ENCODE data around the gene SLC46A1.

Gene SLC46A1

DNA sequence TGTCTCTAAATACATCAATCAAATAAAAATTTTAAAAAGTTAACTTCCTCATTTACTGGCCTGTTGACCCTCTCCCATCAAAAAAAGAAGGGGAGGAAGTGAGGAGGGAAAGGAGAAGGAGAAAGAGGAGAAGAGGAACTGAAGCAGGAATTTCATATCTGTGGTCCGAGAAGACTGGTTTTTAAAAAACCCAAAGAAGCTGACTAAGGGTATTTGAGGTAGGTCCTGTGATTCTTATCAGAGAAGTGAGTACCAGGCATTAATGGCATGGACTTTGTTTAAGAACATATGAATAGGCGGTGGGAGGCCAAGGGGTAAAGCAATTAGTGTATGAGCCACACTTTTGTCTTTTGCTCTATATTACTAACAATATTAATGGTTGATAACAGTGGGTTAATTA lies 2.0 kb downstream of the SLC46A1 start:
- no peak for DNase-seq (ENCODE audit: low read depth, low spot score)

- no peak for DNase-seq (ENCODE audit: low read depth, low spot score)
Measured at GRCh38 chr17:28402844-28403243, 3.2 kb downstream of the SLC46A1 start.

- no peak for DNase-seq (ENCODE audit: low read depth, low spot score)
Measured at GRCh38 chr17:28402224-28402630, 3.8 kb downstream of the SLC46A1 start.

GRCh38 chr17:28399808-28400207 lies 6.2 kb downstream of the SLC46A1 start:
- DNase-seq (ENCODE audit: low read depth, low spot score): no peak

DNA sequence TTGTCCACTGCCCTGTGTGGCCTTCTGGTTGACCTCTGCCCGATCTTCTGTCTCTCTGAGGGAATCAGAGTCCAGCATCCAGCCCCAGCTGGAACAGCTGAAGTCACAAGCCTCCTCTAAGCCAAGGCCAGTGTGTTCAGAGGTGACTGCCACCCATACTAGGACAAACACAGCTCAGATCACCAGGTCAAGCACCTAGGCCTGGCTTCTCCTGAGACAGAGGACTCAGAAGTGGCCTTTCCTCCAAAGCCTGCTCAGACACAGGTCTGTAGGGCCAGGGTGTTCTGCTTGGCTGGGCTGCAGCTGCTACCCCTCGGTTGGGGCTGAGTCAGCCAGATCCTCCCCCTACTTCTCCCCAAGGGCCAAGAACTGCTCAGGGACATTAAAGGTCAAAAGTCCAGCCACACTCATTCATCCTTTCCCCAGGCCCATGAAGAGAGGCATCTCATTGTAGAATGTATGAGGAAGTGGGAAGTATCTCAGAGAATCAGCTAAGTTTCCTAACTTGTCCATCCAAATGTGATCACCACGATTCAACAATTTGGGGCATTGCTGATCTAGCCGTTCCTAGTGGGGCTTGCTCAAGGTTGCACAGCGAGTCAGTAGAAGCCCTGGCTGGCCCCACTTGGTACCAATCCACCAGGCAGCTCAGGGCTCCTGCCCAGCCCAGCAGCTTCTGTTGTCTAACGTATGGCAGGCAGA lies 7.6 kb downstream of the SLC46A1 start:
- no peak for DNase-seq (ENCODE audit: low read depth, low spot score)

DNA sequence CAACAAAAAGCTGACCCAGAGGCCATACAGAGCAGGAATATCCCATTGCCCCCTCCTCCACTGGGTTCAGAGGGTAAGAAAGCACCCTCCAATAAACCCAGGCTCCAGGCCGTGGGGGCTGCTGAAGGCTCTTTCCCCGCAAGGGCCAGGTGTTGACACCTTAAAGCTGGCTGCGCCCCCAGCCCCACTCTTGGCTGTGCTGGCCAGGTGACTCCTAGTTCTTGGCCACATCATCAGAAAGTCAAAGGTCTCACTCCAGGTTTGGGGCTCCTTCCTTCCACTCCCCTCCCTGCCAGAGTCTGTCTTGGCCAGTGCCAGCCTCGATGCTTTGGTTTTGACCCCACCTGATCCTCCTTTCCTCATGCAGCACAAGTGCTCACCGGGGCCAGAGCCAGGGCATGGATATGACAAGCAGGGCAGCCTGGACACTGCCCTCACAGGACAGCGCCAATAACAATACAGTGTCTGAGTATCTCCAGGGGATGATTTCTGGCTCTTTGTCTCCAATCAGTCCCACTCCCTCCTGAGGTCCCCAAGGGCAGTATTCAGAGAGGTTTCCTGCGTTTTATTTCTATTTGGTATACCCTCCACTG lies 8.2 kb downstream of the SLC46A1 start:
- DNase-seq (ENCODE audit: low read depth, low spot score): no peak

DNA sequence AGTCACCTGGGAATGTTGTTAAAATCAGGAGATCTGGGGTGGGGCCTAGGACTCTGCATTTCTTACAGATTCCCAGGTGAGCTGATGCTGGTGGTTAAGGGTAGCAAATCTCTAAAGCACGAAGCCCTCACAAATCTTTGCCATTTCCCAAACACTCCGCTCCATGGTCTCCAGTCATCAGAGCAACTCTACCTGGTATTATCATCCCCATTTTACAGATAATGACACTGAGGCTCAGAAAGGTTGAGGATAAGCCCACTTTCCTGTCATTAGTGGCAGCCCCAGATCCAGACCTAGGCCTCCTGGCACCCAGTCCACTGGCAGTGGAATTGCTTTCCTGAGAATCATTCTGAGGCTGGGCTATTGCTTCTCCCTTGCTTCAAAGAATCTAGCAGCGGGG lies 8.7 kb downstream of the SLC46A1 start:
- DNase-seq (ENCODE audit: low read depth, low spot score): no peak

DNA sequence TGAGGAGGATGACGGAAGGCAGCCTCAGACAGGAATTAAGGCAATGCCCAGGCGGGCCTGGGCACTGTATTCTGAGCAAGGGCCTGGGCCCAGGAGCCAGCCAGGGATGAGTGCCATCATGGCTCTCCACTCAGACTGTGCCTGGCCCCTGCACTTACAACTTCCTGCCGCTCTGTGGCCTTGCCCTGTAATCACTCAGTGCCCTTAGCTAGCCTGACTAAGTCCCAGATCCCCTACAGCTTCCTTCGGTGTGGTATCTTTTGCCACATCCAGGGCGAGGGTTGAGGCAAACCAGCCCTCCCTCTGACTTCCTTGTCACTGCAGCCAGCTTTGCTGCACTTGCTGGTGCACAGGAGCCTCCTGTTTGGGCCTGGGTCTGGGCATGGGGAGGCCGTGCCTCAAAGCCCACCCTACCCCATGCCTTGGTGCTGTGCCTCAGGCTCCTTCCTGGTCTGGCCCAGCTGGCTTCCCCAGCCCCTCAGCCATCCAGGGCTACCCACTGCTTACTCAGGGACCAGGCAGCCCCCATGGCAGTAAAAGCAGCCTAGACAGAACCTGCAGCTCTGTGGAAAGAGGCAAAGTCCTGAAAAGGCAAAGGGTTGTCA lies 9.3 kb downstream of the SLC46A1 start:
- no peak for DNase-seq (ENCODE audit: low read depth, low spot score)

GRCh38 chr17:28395968-28396367 lies 10.0 kb downstream of the SLC46A1 start:
- no peak for DNase-seq (ENCODE audit: low read depth, low spot score)

DNA sequence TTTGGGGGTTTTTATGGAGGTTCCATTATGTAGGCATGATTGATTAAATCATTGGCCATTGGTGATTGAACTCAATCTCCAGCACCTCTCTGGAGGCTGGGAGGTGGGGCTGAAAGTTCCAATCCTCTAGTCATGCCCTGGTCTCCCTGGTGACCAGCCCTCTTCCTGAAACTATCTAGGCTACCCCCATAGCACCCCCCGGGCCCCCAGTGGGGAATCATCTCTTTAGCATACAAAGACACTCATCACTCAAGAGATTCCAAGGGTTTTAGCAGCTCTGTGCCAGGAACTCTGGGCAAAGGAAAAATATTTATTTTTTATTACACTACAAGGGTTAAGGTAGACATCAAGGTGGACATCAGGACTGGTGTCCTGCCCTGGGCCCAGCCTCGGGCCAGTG lies 10.6 kb downstream of the SLC46A1 start:
- no peak for DNase-seq (ENCODE audit: low read depth, low spot score)

DNA sequence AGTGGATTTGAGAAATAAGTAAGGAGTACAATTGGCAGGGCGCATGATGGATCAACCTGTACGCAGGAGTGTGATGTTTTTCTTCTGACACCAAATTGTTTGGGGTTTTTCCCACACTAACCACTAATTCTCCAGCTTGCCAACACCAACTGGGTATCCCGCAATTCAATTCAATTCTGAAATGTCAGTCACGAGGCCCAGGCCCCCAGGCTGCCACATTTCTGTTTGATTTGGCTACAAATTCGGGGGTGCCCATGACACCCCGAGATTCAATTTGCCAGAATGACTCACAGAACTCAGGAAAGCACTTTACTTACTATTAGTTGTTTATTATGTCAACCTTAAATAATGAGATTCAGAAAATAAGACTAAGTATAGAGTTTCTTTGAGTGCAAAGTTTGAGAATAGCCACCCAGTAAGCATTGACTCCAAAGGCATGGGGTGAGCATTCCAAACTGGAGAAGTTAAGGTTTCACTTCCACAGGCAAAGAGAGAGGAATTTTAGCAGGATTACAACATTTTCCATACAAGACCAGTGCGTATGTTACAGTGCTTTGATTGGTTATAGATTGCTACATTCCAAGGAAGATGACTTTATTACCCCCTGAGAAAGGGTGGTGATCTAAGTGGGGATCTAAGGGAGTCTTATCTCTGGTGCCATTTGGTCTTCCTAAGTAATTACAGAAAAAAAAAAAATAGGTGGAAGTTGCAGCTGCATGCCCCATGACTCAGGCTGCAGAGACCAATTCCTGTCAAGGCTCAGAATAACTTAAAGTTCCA lies 11.5 kb downstream of the SLC46A1 start:
- DNase-seq (ENCODE audit: low read depth, low spot score): no peak

GRCh38 chr17:28392491-28392890 lies 13.5 kb downstream of the SLC46A1 start:
- DNase-seq (ENCODE audit: low read depth, low spot score): no peak

DNA sequence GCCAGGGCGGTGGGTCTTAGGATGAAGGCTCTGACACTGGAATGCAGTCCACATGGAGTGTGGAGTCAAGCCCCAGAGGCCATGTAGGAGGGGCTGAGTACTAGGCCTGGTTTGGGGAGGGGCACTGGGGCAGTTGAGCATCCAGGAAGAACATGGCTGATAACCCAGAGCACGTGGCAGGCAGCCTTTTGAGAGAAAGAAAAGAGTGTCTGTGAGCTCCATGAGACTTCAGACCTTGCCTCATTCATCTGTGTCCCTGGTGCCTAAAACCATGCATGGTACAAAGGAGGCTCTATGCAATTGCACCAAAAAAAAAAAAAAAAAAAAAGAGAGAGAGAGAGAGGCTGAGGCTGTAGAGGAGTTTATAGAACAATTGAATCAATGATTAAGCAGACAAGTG lies 14.6 kb downstream of the SLC46A1 start:
- no peak for DNase-seq (ENCODE audit: low read depth, low spot score)

DNA sequence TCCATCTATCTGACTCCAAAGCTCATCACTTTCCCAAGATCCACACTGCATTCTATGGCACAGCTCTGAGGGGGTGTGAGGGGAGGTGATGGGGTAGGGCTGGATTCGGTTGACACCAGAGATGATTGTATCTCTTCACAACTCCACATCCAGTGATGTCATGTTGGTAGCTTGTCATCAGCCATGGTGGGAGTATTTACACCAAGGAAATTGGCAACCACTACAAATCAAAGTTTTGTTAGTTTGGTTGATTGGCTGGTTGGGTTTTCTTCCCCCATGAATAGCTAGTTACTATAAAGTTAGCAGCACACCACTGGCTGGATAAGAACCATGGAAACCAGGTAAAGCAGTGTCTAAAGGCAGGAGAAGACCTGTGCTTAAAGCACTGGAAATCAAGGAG lies 15.0 kb downstream of the SLC46A1 start:
- DNase-seq (ENCODE audit: low read depth, low spot score): no peak

GRCh38 chr17:28390563-28390962 lies 15.4 kb downstream of the SLC46A1 start:
- DNase-seq (ENCODE audit: low read depth, low spot score): no peak

GRCh38 chr17:28390141-28390540 lies 15.9 kb downstream of the SLC46A1 start:
- DNase-seq (ENCODE audit: low read depth, low spot score): no peak

DNA sequence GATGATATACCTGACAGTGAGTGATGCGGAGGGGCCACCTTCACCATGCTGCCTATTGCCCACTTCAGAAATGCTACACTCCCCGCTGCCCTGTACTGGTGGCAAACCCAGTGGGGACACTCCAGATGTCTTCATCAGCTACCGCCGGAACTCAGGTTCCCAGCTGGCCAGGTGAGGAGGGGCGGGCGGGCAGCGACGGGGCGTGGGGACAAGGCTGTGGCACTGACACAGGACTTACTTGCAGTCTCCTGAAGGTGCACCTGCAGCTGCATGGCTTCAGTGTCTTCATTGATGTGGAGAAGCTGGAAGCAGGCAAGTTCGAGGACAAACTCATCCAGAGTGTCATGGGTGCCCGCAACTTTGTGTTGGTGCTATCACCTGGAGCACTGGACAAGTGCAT lies 17.9 kb downstream of the SLC46A1 start:
- no peak for DNase-seq (ENCODE audit: low read depth, low spot score)

DNA sequence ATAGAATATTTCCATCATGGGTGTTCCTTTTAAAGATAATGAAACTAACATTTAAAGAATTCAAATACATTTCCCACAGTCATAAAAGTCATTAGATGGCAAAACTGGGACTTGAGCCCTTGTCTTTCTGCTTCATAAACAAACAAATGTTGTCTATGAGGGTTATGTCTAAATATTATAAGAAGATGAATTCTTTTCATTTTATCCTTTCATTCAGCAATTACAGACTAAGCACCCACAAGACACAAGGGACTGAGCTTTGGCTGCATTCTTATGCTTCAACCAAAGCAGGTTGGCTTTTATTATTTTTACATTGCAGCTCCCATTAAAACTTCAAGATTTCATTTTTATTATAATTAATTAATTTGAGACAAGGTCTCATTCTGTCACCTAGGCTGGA lies 19.6 kb downstream of the SLC46A1 start:
- DNase-seq (ENCODE audit: low read depth, low spot score): no peak

DNA sequence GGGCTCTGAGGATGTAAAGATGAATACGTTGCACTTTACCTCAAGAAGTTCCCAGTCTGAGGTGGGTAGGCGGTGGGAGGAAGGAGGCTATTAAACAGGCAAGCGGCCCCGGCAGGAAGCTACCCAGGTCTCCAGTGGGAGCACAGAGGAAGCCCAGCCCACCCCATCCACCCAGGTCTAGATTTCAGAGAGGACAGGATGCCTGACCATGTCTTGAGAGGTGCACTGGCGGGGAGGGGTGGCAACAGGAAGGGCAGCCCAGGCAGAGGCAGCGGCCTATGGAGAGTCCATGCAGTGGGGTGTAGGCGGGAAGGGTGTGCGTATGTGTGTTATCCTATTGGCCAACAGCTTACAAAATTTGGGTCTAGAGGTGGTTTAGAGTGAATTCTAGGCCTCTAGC lies 20.6 kb downstream of the SLC46A1 start:
- no peak for DNase-seq (ENCODE audit: low read depth, low spot score)

GRCh38 chr17:28385037-28385400 lies 21.0 kb downstream of the SLC46A1 start:
- no peak for DNase-seq (ENCODE audit: low read depth, low spot score)

DNA sequence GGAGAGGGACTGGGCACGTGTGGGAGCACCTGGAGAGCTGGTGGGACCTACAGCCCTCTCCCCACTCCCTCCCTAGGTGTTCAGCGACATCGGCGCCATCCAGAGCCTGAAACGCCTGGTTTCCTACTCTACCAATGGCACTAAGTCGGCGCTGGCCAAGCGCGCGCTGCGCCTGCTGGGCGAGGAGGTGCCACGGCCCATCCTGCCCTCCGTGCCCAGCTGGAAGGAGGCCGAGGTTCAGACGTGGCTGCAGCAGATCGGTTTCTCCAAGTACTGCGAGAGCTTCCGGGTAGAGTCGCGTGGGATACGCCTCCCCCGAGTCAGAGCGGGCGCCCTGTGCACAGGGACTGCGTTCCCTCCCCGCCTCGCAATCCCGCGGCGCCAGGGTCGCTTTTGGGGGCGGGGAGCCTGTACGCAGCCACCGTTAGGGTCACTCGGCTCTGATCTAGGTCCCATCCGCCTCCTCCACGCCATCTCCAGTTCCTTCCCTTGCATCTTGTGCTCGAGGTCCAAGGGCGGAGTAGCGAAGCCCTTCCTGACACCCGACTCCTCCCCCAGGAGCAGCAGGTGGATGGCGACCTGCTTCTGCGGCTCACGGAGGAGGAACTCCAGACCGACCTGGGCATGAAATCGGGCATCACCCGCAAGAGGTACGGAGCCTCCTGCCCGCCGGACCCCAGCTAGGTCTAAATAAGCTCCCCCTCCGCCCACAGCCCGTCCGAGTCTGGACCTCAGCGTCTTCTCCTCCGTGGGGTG lies 21.6 kb downstream of the SLC46A1 start:
- DNase-seq (ENCODE audit: low read depth, low spot score): peak; percentile 20
